GM12878 (cell line): ENCODE results near the gene TCP11L2.

Source experiments
- CTCF ChIP-seq, 3 experiments: IDR thresholded peaks in 2 of 3; conservative IDR thresholded peaks in 1 of 3; 2 replicates each; pipeline ENCODE4 v1.5.1; 2011; ENCODE audit warnings: low read depth in 3 of 3, low read length in 3 of 3, mild to moderate bottlenecking in 3 of 3, control low read depth in 2 of 3, moderate library complexity in 2 of 3, inconsistent platforms in 1 of 3, mixed read lengths in 1 of 3; ENCODE audit not compliant: control insufficient read depth in 2 of 3, insufficient read depth in 1 of 3; ENCODE audit errors: extremely low read depth in 1 of 3
- EP300 ChIP-seq, 2 experiments: fragments of 150-350 bp in 1 of 2; IDR thresholded peaks; 2 replicates each; pipeline ENCODE4 v1.6.1; 2011 to 2012; ENCODE audit warnings: low read depth in 2 of 2, low read length in 2 of 2, borderline replicate concordance in 1 of 2, improper control_type of control experiment in 1 of 2, inconsistent platforms in 1 of 2; ENCODE audit not compliant: control insufficient read depth in 1 of 2
- FOXK2 ChIP-seq: fragments of 450-650 bp; IDR thresholded peaks from 2 replicates; pipeline ENCODE4 v1.6.1; 2017; ENCODE audit warnings: mild to moderate bottlenecking, moderate library complexity
- HCFC1 ChIP-seq: fragments of 150-350 bp; IDR thresholded peaks from 2 replicates; pipeline ENCODE4 v1.6.1; 2014; ENCODE audit warnings: low read length
- POLR2A ChIP-seq: IDR thresholded peaks from 2 replicates; pipeline ENCODE4 v1.6.1; 2011; ENCODE audit warnings: low read depth, mild to moderate bottlenecking, low read length
- RFX5 ChIP-seq: IDR thresholded peaks from 2 replicates; pipeline ENCODE4 v1.6.1; 2011; ENCODE audit warnings: low read depth, low read length, improper control_type of control experiment
- ZBTB33 ChIP-seq: fragments of 450-650 bp; IDR thresholded peaks from 2 replicates; pipeline ENCODE4 v1.6.1; 2017; ENCODE audit warnings: mild to moderate bottlenecking

- no peak for TF ChIP-seq HCFC1
- TF ChIP-seq FOXK2, result no peak
- no peak for TF ChIP-seq CTCF (IDR thresholded peaks at IDR 0.05 in 2 of 3, conservative IDR thresholded peaks at IDR 0.05 in 1 of 3; ENCODE audit: control insufficient read depth in 2 of 3, extremely low read depth in 1 of 3, insufficient read depth in 1 of 3, low read depth in 3 of 3, low read length in 3 of 3)
- TF ChIP-seq RFX5, result no peak
- TF ChIP-seq EP300 (IDR thresholded peaks at IDR 0.05; ENCODE audit: borderline replicate concordance in 1 of 2, control insufficient read depth in 1 of 2, low read depth in 2 of 2, low read length in 2 of 2), result no peak
- TF ChIP-seq ZBTB33, result no peak
- TF ChIP-seq POLR2A, result no peak
Measured at GRCh38 chr12:106273491-106273890, 29.0 kb upstream of the TCP11L2 start.
